ENCODE data around the gene TBCB.

GRCh38 chr19:36081894-36082293 is 33.4 kb upstream of the TBCB start:
- TF ChIP-seq EZH2phosphoT487 (IDR thresholded peaks at IDR 0.05; ENCODE audit: borderline replicate concordance, low read length) = no peak
- TF ChIP-seq, protein P1, sequence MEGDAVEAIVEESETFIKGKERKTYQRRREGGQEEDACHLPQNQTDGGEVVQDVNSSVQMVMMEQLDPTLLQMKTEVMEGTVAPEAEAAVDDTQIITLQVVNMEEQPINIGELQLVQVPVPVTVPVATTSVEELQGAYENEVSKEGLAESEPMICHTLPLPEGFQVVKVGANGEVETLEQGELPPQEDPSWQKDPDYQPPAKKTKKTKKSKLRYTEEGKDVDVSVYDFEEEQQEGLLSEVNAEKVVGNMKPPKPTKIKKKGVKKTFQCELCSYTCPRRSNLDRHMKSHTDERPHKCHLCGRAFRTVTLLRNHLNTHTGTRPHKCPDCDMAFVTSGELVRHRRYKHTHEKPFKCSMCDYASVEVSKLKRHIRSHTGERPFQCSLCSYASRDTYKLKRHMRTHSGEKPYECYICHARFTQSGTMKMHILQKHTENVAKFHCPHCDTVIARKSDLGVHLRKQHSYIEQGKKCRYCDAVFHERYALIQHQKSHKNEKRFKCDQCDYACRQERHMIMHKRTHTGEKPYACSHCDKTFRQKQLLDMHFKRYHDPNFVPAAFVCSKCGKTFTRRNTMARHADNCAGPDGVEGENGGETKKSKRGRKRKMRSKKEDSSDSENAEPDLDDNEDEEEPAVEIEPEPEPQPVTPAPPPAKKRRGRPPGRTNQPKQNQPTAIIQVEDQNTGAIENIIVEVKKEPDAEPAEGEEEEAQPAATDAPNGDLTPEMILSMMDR (IDR thresholded peaks at IDR 0.05; ENCODE audit: low read depth, low read length, poor library complexity, severe bottlenecking) = no peak

Measured in DOHH2 (cell line).